Loucy (cell line): ENCODE measurements around the gene PTPRO.

Experiments
- H2AFZ ChIP-seq: fragments of 200-600 bp; sonication (generic); 2 replicates; pipeline ENCODE4 v1.6.0; 2016; ENCODE audit warnings: antibody characterized with exemption, mild to moderate bottlenecking, low read length, moderate library complexity
- H3F3A ChIP-seq: fragments of 200-600 bp; 2 replicates; pipeline ENCODE4 v1.6.0; 2016; ENCODE audit warnings: antibody characterized with exemption, low read depth, mild to moderate bottlenecking
- H3K27me3 ChIP-seq: fragments of 200-600 bp; sonication (generic); 2 replicates; pipeline ENCODE4 v1.6.1; 2014; ENCODE audit warnings: low read length, mild to moderate bottlenecking; ENCODE audit not compliant: insufficient read depth, poor library complexity, severe bottlenecking
- H3K36me3 ChIP-seq: fragments of 200-600 bp; sonication (generic); 2 replicates; pipeline ENCODE4 v1.6.1; 2016; ENCODE audit warnings: low read length; ENCODE audit not compliant: insufficient read depth
- H3K4me1 ChIP-seq: fragments of 200-600 bp; sonication (generic); 2 replicates; pipeline ENCODE4 v1.5.1; 2014; ENCODE audit warnings: low read length, mild to moderate bottlenecking; ENCODE audit not compliant: insufficient read depth, poor library complexity, severe bottlenecking
- H3K4me2 ChIP-seq: fragments of 200-600 bp; sonication (generic); 2 replicates; pipeline ENCODE4 v1.6.0; 2014; ENCODE audit warnings: antibody characterized with exemption, low read length, low read depth, mild to moderate bottlenecking; ENCODE audit not compliant: poor library complexity, severe bottlenecking
- H3K4me3 ChIP-seq: fragments of 200-600 bp; sonication (generic); 2 replicates; pipeline ENCODE4 v1.5.1; 2014; ENCODE audit warnings: low read length, mild to moderate bottlenecking, mixed read lengths; ENCODE audit not compliant: poor library complexity, severe bottlenecking
- H3K79me2 ChIP-seq: fragments of 200-600 bp; sonication (generic); 2 replicates; pipeline ENCODE4 v1.6.1; 2014; ENCODE audit warnings: low read length; ENCODE audit not compliant: insufficient read depth
- H3K9ac ChIP-seq: fragments of 200-600 bp; sonication (generic); 2 replicates; pipeline ENCODE4 v1.6.0; 2014; ENCODE audit warnings: mild to moderate bottlenecking, low read depth, low read length, moderate library complexity; ENCODE audit not compliant: poor library complexity, severe bottlenecking
- H3K9me2 ChIP-seq: fragments of 200-600 bp; sonication (generic); replicated peaks from 2 replicates; pipeline ENCODE4 v1.6.1; 2016; ENCODE audit warnings: low read depth, low read length, mixed read lengths
- H3K9me3 ChIP-seq: fragments of 200-600 bp; sonication (generic); 2 replicates; pipeline ENCODE4 v1.6.1; 2014; ENCODE audit warnings: mild to moderate bottlenecking, antibody characterized with exemption, low read length, low read depth; ENCODE audit not compliant: insufficient read depth
- H4K20me1 ChIP-seq: fragments of 200-600 bp; sonication (generic); 2 replicates; pipeline ENCODE4 v1.6.0; 2014; ENCODE audit warnings: antibody characterized with exemption, low read length, mild to moderate bottlenecking; ENCODE audit not compliant: insufficient read depth, poor library complexity, severe bottlenecking
- CTCF ChIP-seq: fragments of 200-600 bp; sonication (generic); conservative IDR thresholded peaks from 2 replicates; pipeline ENCODE4 v1.5.1; 2014; ENCODE audit warnings: mild to moderate bottlenecking, antibody characterized with exemption, low read length
- EZH2phosphoT487 ChIP-seq: fragments of 200-600 bp; IDR thresholded peaks from 2 replicates; pipeline ENCODE4 v1.6.1; 2018; ENCODE audit warnings: antibody characterized with exemption, mild to moderate bottlenecking, moderate library complexity, borderline replicate concordance

PTPRO gene

GRCh38 chr12:15428632-15429031 lies 106.3 kb downstream of the PTPRO start:
- Histone ChIP-seq H3K27me3 (no peaks in the 10 kb centered on the region), H3K9ac (no peak overlapping the region), H3K79me2 (no peaks in the 10 kb centered on the region), H3K4me3 (no peak overlapping the region), H2AFZ (no peak overlapping the region), H3K36me3 (no peaks in the 10 kb centered on the region), H3K4me2 (no peak overlapping the region), H4K20me1 (no peaks in the 10 kb centered on the region), H3K4me1 (no peaks in the 10 kb centered on the region), H3F3A (no peaks in the 10 kb centered on the region), H3K9me3 (no peaks in the 10 kb centered on the region), H3K9me2 (no peaks in the 10 kb centered on the region)
- TF ChIP-seq EZH2phosphoT487 (no peak), CTCF (no peak)

- H3K4me3 ChIP-seq: no peak overlapping the region
- no peaks in the 10 kb centered on the region for H3K9me3 ChIP-seq
- no peak overlapping the region for H2AFZ ChIP-seq
- no peaks in the 10 kb centered on the region for H3F3A ChIP-seq
- no peaks in the 10 kb centered on the region for H3K4me1 ChIP-seq
- no peak overlapping the region for H3K4me2 ChIP-seq
- no peaks in the 10 kb centered on the region for H3K36me3 ChIP-seq
- no peaks in the 10 kb centered on the region for H4K20me1 ChIP-seq
- TF ChIP-seq CTCF: no peak
- H3K9ac ChIP-seq: no peak overlapping the region
- no peaks in the 10 kb centered on the region for H3K79me2 ChIP-seq
- no peaks in the 10 kb centered on the region for H3K9me2 ChIP-seq
- H3K27me3 ChIP-seq: no peaks in the 10 kb centered on the region
Observed at GRCh38 chr12:15429262-15429661, 107.0 kb downstream of the PTPRO start.

- Histone ChIP-seq H3F3A (no peaks in the 10 kb centered on the region), H3K4me2 (no peak overlapping the region), H3K36me3 (no peaks in the 10 kb centered on the region), H3K9me3 (no peaks in the 10 kb centered on the region), H3K4me1 (no peaks in the 10 kb centered on the region), H3K9ac (no peak overlapping the region), H3K4me3 (no peak overlapping the region), H2AFZ (no peak overlapping the region), H3K27me3 (no peaks in the 10 kb centered on the region), H3K79me2 (no peaks in the 10 kb centered on the region), H3K9me2 (no peaks in the 10 kb centered on the region), H4K20me1 (no peaks in the 10 kb centered on the region)
- TF ChIP-seq CTCF (no peak), EZH2phosphoT487 (no peak)
Observed at GRCh38 chr12:15435597-15435996, 113.3 kb downstream of the PTPRO start.
